Kidney glomerular epithelial cell (primary cell): Measurements from ENCODE around the gene SLC35B3.
"Not testable (repeated sequence)": the region's sequence is repeated elsewhere in the genome, so short reads cannot be mapped to it uniquely, and the experiment has no call there.

ENCODE experiments used
- DNase-seq: peaks from one replicate; lab custom pipeline; 2025; lab: John Stamatoyannopoulos, UW

Gene SLC35B3

GRCh38 chr6:8414844-8415243 is 20.5 kb downstream of the SLC35B3 start:
- no peak for DNase-seq

GRCh38 chr6:8405946-8406345 is 29.4 kb downstream of the SLC35B3 start:
- DNase-seq: not testable (repeated sequence)

- DNase-seq: no peak
Observed at GRCh38 chr6:8402546-8402945, 32.8 kb downstream of the SLC35B3 start.

- no peak for DNase-seq
Observed at GRCh38 chr6:8400663-8401062, 34.7 kb downstream of the SLC35B3 start.

DNA sequence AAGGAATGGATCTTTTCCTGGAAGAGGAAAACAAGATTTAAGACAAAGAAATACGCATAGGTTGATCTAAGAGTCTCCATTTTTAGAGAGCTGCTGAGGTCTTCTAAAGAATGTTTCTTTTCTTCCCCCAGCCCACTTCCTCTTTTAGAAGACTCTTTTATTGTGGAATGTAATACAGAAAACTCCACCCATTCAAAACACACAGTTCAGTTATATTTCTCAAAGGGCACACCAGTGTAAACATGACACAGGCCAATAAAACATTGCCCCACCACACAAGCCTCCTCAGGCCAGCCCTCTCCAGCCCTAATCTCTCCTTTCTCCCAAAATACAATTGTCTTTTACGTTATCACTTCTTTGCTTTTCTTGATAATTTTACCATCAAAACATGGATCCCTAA is 42.8 kb downstream of the SLC35B3 start:
- DNase-seq: no peak

- no peak for DNase-seq
Observed at GRCh38 chr6:8391934-8392333, 43.4 kb downstream of the SLC35B3 start.

GRCh38 chr6:8389036-8389818 is 46.1 kb downstream of the SLC35B3 start:
- DNase-seq: no peak

DNA sequence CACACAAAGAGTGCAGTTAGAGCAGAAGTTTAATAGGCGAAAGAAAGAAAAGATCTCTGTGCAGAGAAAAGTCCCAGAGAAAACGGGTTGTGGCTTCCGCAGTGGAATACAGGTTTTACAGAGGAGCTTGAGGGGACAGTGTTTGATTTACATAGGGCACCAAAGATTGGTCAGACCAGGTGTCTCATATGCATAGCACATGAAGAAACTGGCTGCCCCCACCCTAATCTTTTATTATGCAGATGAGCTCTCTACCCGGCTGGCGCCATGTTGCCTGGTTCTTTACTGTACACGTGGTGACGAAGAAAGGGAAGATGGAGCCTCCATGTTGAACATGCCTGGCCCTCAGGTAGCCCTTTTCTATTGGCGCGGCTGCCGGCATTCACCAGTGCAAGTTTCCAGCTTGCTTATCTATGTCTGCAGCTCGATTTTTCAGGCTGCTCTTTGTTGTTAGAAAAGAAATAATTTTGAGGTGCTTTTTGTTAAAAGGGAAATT is 47.4 kb downstream of the SLC35B3 start:
- DNase-seq: no peak

DNA sequence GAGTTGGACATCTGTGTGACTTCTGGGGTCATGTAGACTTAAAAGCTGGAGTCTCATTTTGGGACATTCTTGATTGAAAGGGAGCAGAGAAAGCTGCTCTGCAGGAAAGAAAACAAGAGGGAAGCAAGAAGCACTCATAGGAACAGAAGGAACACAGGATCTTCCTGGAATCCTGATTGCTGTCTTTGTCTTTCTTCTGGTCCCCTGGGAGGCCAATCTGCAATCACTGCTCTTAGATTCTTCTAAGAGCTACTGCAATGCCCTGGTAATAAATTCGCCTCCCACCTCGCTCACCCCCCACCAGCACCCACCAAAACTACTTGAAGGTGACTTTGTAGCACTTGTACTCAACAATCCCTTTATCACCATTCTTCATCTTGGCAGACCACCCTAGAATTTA is 51.8 kb downstream of the SLC35B3 start:
- DNase-seq: no peak

GRCh38 chr6:8382434-8382833 is 52.9 kb downstream of the SLC35B3 start:
- DNase-seq: no peak

DNA sequence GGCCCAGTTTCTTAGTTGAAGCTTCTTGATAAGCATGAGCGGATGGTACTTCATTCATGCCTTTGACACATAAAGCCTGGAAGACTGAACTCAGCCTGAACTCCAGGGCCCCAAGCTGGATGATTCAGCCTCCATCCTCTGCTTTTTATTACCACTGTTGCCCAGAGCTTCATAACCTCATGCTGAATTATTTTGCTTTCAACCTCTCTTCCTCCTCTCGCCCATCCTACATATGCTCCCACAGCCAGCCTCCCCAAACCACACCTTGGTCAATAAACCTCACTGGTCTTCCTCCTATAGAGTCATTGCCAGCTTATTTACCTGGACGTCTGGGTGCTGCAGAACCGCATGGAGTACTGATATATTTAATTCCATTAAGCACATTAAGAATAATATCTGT is 59.4 kb downstream of the SLC35B3 start:
- DNase-seq: no peak
